Measurements from ENCODE around the gene FTCDNL1. TPM values are rescaled to one million over a fixed set of nuclear protein-coding genes. Genes with fewer than 3 reads are reported as not detected.

Gene FTCDNL1
- total RNA-seq, 1 donor from 2014 or later = 1.5 TPM

- peaks cover 6% of the 10 kb centered on the region for H3K4me1 Mint-ChIP-seq
- no peak for DNase-seq (ENCODE audit: low read depth, low spot score)
- no peaks in the 10 kb centered on the region for H3K36me3 Mint-ChIP-seq (ENCODE audit: low read depth)
- H3K9me3 Mint-ChIP-seq = no peaks in the 10 kb centered on the region
- H3K27me3 Mint-ChIP-seq (ENCODE audit: low read depth) = no peaks in the 10 kb centered on the region
- TF ChIP-seq CTCF (conservative IDR thresholded peaks at IDR 0.05) = no peak
- no peak overlapping the region for H3K4me3 Mint-ChIP-seq
- H3K27ac Mint-ChIP-seq (ENCODE audit: unreplicated experiment) = no peak overlapping the region
Measured at GRCh38 chr2:199830531-199830930, 20.5 kb downstream of the FTCDNL1 start.

- Mint-ChIP-seq H3K4me3 (no peak overlapping the region), H3K9me3 (no peaks in the 10 kb centered on the region), H3K27me3 (ENCODE audit: low read depth) (no peaks in the 10 kb centered on the region), H3K36me3 (ENCODE audit: low read depth) (no peaks in the 10 kb centered on the region), H3K27ac (ENCODE audit: unreplicated experiment) (no peak overlapping the region), H3K4me1 (peaks cover 6% of the 10 kb centered on the region)
- no peak for TF ChIP-seq CTCF (conservative IDR thresholded peaks at IDR 0.05)
- DNase-seq (ENCODE audit: low read depth, low spot score) = no peak
Measured at GRCh38 chr2:199829628-199830027, 21.4 kb downstream of the FTCDNL1 start.

GRCh38 chr2:199819746-199820145 lies 31.2 kb downstream of the FTCDNL1 start:
- no peak overlapping the region for H3K4me3 Mint-ChIP-seq
- no peak for DNase-seq (ENCODE audit: low read depth, low spot score)
- no peaks in the 10 kb centered on the region for H3K27me3 Mint-ChIP-seq (ENCODE audit: low read depth)
- TF ChIP-seq CTCF (conservative IDR thresholded peaks at IDR 0.05) = no peak
- no peaks in the 10 kb centered on the region for H3K9me3 Mint-ChIP-seq
- no peaks in the 10 kb centered on the region for H3K4me1 Mint-ChIP-seq
- no peak overlapping the region for H3K27ac Mint-ChIP-seq (ENCODE audit: unreplicated experiment)
- no peaks in the 10 kb centered on the region for H3K36me3 Mint-ChIP-seq (ENCODE audit: low read depth)

- no peak overlapping the region for H3K27ac Mint-ChIP-seq (ENCODE audit: unreplicated experiment)
- H3K4me3 Mint-ChIP-seq = no peak overlapping the region
- H3K4me1 Mint-ChIP-seq = no peaks in the 10 kb centered on the region
- DNase-seq (ENCODE audit: low read depth, low spot score) = no peak
- no peak for TF ChIP-seq CTCF (conservative IDR thresholded peaks at IDR 0.05)
- no peaks in the 10 kb centered on the region for H3K27me3 Mint-ChIP-seq (ENCODE audit: low read depth)
- no peaks in the 10 kb centered on the region for H3K9me3 Mint-ChIP-seq
- no peaks in the 10 kb centered on the region for H3K36me3 Mint-ChIP-seq (ENCODE audit: low read depth)
Measured at GRCh38 chr2:199818754-199819153, 32.2 kb downstream of the FTCDNL1 start.

GRCh38 chr2:199818026-199818425 lies 33.0 kb downstream of the FTCDNL1 start:
- H3K27ac Mint-ChIP-seq (ENCODE audit: unreplicated experiment) = no peak overlapping the region
- H3K36me3 Mint-ChIP-seq (ENCODE audit: low read depth) = no peaks in the 10 kb centered on the region
- DNase-seq (ENCODE audit: low read depth, low spot score) = no peak
- H3K4me3 Mint-ChIP-seq = no peak overlapping the region
- no peaks in the 10 kb centered on the region for H3K27me3 Mint-ChIP-seq (ENCODE audit: low read depth)
- no peak for TF ChIP-seq CTCF (conservative IDR thresholded peaks at IDR 0.05)
- no peaks in the 10 kb centered on the region for H3K4me1 Mint-ChIP-seq
- H3K9me3 Mint-ChIP-seq = no peaks in the 10 kb centered on the region

GRCh38 chr2:199814817-199815211 lies 36.2 kb downstream of the FTCDNL1 start:
- Mint-ChIP-seq H3K4me1 (no peaks in the 10 kb centered on the region), H3K4me3 (no peak overlapping the region), H3K27ac (ENCODE audit: unreplicated experiment) (no peak overlapping the region), H3K9me3 (no peaks in the 10 kb centered on the region), H3K27me3 (ENCODE audit: low read depth) (no peaks in the 10 kb centered on the region), H3K36me3 (ENCODE audit: low read depth) (no peaks in the 10 kb centered on the region)
- DNase-seq (ENCODE audit: low read depth, low spot score) = no peak
- TF ChIP-seq CTCF (conservative IDR thresholded peaks at IDR 0.05) = no peak
